PFSK-1 (cell line): ENCODE data around the gene RASA3.

ENCODE experiments used
- FOXP2 ChIP-seq: optimal IDR thresholded peaks from 2 replicates; pipeline ENCODE3; 2011; ENCODE audit warnings: borderline replicate concordance, control low read depth, inconsistent platforms; ENCODE audit not compliant: insufficient read depth; ENCODE audit errors: extremely low read length, extremely low read depth
- POLR2AphosphoS5 ChIP-seq: IDR thresholded peaks from 2 replicates; pipeline ENCODE4 v1.6.1; 2012; ENCODE audit warnings: low read depth, mild to moderate bottlenecking, control low read depth, low read length, moderate library complexity
- REST ChIP-seq, 2 experiments: IDR thresholded peaks; 2 replicates each; pipeline versions ENCODE4 v1.6.1 to v1.8.0; 2011 to 2012; ENCODE audit warnings: low read depth in 2 of 2, low read length in 2 of 2, control low read depth in 1 of 2, inconsistent platforms in 1 of 2, mild to moderate bottlenecking in 1 of 2, moderate library complexity in 1 of 2; ENCODE audit not compliant: insufficient read depth in 1 of 2
- SIN3A ChIP-seq: IDR thresholded peaks from 2 replicates; pipeline ENCODE4 v1.6.1; 2012; ENCODE audit warnings: mild to moderate bottlenecking, low read length, moderate library complexity, borderline replicate concordance; ENCODE audit not compliant: insufficient read depth
- TAF1 ChIP-seq: IDR thresholded peaks from 2 replicates; pipeline ENCODE4 v1.6.1; 2012; ENCODE audit warnings: low read length, control low read depth, borderline replicate concordance; ENCODE audit not compliant: insufficient read depth

RASA3 gene

GRCh38 chr13:114173745-114174144 is 41.3 kb upstream of the RASA3 start:
- TF ChIP-seq FOXP2: no peak
- TF ChIP-seq REST (IDR thresholded peaks at IDR 0.05; ENCODE audit: insufficient read depth in 1 of 2, low read depth in 2 of 2, low read length in 2 of 2): no peak
- TF ChIP-seq SIN3A: no peak
- no peak for TF ChIP-seq POLR2AphosphoS5
- no peak for TF ChIP-seq TAF1

DNA sequence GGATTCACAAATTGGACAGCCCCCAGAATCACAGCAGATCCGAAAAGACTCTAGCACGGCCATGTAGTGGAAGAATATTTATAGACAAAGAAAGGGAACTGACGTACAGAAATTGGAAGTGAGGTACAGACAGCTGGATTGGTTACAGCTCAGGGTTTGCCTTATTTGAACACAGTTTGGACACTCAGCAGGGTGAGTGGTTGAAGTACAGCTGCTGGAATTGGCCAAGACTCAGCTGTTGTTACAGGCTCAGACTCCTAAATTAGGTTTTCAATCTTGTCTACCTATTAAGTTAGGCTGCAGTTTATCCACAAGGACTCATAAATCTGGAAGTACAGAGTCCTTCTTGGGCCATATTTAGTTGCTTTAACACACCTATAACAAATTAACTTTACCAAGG is 40.8 kb upstream of the RASA3 start:
- no peak for TF ChIP-seq FOXP2
- TF ChIP-seq POLR2AphosphoS5: no peak
- no peak for TF ChIP-seq SIN3A
- no peak for TF ChIP-seq REST (IDR thresholded peaks at IDR 0.05; ENCODE audit: insufficient read depth in 1 of 2, low read depth in 2 of 2, low read length in 2 of 2)
- TF ChIP-seq TAF1: no peak

- TF ChIP-seq POLR2AphosphoS5 (no peak), TAF1 (no peak), SIN3A (no peak), FOXP2 (no peak), REST (IDR thresholded peaks at IDR 0.05; ENCODE audit: insufficient read depth in 1 of 2, low read depth in 2 of 2, low read length in 2 of 2) (no peak)
Measured at GRCh38 chr13:114167885-114168284, 35.5 kb upstream of the RASA3 start.

GRCh38 chr13:114167426-114167825 is 35.0 kb upstream of the RASA3 start:
- TF ChIP-seq REST (IDR thresholded peaks at IDR 0.05; ENCODE audit: insufficient read depth in 1 of 2, low read depth in 2 of 2, low read length in 2 of 2) (no peak), TAF1 (no peak), SIN3A (no peak), FOXP2 (no peak), POLR2AphosphoS5 (no peak)
